Anterior cingulate cortex (tissue), 58 donors: ENCODE measurements around the gene ADAM17.
A peak's percentile ranks its signal among the peaks of the same experiment; 100 is the strongest.

Experiments used
- DNase-seq, 58 donors: peaks; one replicate each; lab custom pipeline; 2025; lab: John Stamatoyannopoulos, UW

ADAM17 gene

DNA sequence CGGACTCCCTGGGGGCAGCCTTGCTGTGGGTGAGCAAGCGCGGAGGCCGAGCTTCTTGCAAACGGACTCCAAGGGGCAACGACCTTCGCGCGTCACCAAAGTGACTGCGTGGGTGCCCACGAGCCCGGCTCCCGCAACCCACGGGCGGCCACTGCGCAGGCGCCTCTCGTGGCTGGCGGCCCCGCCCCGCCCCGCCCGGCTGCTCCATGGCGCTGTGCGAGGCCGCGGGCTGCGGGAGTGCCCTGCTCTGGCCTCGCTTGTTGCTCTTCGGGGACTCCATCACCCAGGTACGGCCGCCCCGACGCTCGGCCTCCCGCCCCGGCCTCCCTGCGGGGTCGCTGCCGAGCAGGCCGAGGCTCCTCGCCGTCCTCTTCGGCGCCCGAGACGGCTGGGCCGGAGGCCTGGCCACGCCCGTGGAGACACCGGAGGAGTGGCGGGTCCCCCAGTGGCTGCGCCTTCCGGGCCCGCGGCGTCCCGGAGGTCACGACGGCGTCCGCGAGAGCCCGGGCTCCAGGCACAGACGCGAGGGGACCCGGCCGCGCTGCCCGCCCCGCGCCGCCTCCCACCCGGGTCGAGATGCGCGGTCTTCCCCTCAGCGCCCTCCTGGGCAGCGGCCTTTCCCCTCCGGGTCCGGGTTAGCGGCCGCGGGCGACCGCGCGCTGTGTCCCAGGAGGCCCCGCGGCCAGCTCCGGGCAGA lies 81.1 kb downstream of the ADAM17 start, which contains the start of gene IAH1:
IAH1 (plus strand) TSS at position 191 of the 697 bp plus-strand sequence; CDS start at position 207, 16 bp downstream.
- peak in 52 of 58 donors; percentile 11 to 81 (median 62) for DNase-seq

DNA sequence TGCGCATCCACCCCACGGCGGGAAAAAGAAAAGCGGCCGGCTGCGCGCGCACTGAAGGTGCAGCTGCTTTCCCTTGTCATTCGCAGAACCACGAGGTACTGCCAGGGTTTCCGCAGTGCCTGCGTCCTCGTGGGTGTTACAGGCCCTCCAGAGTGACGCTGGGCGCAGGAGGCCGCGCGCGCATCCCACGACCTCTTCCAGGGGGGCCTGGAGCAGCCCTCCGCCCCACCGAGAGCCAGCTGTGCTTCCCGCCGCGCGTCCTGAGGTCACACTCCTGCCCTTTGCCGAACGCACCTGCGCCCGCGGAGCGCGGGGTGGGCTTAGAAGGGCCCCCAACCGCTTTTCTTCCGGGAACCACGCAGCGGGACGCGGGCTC lies 81.7 kb downstream of the ADAM17 start:
- peak in 46 of 58 donors; percentile 14 to 79 (median 52) for DNase-seq

- peak in 3 of 58 donors; percentile 17 to 66 (median 41) for DNase-seq
These were observed 82.2 kb downstream of the ADAM17 start for GRCh38 chr2:9473308-9473984.

DNA sequence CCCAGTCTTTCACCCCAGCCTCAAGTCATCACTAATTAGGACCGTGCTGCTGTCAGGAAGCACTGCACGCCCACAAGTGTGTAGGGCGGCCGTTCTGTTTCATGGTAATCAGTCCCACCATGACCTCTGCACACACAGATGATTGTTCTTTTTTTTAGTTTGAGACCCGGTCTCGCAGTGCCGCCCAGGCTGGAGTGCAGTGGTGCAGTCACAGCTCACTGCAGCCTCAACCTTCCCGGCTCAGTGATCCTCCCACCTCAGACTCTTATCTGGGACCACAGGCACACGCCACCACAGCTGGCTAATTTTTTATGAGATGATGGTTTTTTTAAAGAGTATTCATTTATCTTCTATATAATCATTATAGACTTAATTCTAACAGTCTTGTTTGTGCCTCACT lies 83.1 kb downstream of the ADAM17 start:
- no peak for DNase-seq

DNA sequence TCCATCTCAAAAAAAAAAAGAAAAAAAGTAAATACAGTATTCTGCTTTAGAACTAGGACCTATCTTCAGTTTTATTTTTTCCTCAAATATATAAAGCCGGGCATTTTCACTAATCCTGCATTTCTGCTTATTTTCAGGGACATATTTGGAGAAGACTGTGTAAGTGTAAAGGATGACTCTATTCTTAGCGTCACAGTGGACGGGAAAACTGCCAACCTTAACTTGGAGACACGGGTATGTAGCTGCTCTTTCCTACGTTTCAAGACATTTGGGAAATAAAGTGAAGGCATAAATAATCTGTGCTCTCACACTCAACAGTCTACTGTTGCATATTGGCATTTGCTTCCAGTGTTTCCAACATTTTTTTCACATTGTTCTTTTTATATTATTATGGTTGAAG lies 84.4 kb downstream of the ADAM17 start:
- DNase-seq, result peak in 8 of 58 donors; percentile 12 to 54 (median 25)

GRCh38 chr2:9467687-9468086 lies 87.9 kb downstream of the ADAM17 start:
- DNase-seq, result no peak

- DNase-seq, result no peak
These were observed 89.4 kb downstream of the ADAM17 start for GRCh38 chr2:9466147-9466683.

GRCh38 chr2:9465170-9465569 lies 90.5 kb downstream of the ADAM17 start:
- no peak for DNase-seq

DNA sequence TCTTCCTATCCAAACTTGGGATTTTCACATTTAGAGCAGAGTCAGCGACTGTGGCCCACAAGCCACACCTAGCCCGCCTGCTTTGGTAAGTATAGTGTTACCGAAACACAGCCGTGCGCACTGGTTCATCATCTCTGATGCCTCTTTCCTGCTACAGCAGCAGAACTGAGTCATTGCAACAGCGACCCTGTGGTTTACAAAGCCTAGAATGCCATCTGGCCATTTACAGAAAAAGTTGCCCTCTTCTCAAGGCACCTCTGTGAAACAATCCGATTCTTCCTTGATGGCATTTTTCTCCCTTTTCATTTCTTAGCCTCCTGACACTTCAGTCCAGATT lies 92.0 kb downstream of the ADAM17 start:
- DNase-seq, result no peak

DNA sequence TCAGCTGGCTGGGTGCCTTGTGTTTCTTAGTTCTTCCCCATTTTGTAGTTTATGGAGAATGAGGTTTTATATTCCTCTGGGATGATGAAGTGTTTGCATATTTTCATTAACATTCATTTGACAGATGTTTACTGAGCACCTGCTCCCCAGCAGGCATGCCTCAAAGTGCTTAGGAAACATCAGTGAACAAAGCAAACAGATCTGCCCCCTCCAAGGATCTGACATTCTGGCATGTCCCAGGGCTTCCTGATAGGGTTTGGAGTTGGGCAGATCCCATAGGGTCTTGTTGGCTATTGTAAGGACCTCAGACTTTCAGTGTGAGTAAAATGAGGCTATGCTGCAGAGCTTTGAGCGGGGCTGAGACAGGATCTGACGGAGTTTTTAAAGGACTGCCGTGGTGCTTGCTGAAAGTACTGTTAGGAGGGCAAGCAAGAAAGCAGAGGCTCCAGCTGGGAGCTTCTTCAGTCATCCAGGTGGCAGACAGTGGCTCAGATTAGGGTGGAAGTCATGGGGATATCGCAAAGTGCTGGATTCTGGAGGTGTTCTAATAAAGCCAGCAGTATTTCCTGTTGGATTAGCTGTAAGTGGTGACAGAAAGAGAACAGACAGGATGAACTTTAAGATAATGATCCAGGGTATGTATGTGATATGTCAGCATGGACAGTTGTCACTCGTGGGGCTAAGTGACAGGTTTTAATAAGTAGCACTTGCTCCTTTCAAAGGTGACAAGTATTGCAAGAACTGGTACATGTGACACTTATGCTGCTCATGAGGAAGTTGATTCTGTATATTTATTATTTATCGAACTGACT lies 92.5 kb downstream of the ADAM17 start:
- DNase-seq, result no peak

GRCh38 chr2:9462313-9462712 lies 93.3 kb downstream of the ADAM17 start:
- DNase-seq, result no peak

DNA sequence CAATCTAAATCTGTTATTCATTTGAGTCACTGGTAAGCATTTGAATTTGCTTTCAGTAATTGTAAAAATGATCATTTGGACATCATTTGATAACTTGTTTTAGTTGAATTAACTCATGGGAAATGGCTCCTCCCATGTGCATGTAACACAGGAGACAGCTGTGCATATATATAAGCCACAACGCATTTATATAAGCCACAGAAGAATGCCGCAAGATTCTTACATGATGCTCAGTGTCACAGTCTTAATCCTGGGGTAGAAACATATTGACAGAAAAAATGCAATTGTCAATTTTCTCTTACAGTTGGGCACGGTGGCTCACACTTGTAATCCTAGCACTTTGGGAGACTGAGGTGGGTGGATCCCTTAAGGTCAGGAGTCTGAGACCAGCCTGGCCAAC lies 94.6 kb downstream of the ADAM17 start:
- DNase-seq, result no peak

DNA sequence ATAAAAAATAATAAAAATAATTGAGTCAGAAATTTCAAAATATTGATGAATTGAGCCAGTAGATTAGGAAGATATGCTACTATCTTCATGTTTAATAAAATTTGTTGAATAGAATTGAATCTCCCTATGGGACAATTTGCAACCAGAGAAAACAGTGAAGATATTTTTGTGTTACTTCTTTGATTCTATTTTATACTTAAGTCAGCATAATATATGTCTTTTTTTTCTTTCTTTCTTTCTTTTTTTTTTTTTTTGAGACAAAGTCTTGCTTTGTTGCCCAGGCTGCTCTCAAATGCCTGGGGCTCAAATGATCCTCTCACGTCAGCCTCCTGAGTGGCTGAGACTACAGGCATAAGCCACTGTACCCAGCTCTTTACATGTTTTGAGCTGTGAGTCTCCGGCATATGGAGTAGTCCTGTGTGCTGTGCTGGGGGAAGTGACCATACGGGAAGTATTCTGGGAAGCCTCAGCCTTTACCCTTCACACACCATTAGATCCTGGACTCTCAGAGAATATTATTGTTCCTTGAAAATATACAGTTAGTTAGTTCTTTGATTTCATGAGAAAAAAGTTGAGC lies 95.1 kb downstream of the ADAM17 start:
- DNase-seq, result no peak

DNA sequence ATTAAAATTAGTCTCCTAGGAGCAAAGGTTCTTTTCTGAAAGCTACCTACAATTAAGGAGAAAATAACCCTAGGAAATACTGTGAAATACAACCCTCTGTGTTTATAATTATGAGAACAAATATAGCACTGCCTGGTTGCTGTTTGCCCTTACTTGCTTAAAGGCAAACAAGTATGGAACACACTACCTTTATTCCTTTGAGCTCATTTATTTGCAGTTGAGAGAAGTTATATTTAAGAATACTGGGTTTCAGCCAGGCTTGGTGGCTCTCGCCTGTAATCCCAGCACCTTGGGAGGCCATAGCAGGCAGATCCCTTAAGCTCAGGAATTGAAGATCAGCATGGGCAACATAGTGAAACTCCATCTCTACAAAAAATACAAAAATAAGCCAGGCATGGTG lies 104.4 kb downstream of the ADAM17 start:
- DNase-seq, result no peak

- no peak for DNase-seq
These were observed 110.5 kb downstream of the ADAM17 start for GRCh38 chr2:9445089-9445488.

DNA sequence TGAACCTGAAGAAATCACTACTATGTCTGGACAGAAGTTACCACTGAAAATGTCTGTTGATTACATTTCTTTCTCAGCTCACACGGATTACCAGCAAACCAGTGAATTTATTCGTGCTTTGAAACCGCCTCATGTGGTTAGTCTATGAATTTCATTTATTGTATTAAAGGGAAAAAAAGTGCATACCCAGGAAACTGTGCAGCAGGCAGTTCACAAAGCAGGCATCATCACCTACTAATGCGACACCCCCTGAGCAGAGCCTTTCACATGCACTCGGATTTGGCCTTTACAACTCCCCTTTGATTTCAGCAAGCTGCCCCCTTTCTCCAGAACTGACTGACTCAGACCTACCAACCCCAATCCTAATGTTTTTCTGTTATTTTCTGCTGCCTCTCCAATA lies 112.1 kb downstream of the ADAM17 start:
- no peak for DNase-seq

- DNase-seq, result no peak
These were observed 114.1 kb downstream of the ADAM17 start for GRCh38 chr2:9441556-9441955.

DNA sequence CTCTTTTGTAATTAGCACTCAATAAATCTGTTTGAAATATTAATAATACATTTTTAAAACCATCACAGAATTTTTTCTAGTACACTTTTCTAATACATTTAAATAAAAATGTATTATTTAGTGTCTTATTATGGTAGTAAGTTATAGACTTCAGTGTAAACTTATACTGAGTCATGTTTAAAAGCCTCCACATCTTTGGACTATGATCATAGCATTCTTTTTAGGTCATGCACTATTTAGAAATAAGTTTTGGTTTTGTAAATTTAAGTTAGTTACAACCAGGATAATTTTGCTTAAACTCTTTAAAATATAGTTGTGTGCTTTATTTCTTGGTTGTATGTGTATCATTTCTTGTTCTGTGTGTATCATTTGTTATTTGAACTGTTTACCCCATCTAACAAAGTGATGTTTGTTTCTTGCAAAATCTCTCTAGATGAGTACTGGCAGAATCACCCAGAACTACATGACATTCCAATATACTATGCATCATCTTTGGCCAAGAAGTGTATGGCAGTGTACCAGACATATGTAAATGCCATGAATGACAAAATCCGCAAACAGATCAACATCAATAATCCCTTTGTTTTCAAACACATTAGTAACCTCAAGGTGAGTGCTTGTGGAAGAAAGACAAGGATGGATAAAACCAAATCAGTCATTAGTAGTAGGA lies 115.4 kb downstream of the ADAM17 start:
- DNase-seq, result no peak

GRCh38 chr2:9439536-9439935 lies 116.1 kb downstream of the ADAM17 start:
- no peak for DNase-seq
